ENCODE results near the gene TGM3.

DNA sequence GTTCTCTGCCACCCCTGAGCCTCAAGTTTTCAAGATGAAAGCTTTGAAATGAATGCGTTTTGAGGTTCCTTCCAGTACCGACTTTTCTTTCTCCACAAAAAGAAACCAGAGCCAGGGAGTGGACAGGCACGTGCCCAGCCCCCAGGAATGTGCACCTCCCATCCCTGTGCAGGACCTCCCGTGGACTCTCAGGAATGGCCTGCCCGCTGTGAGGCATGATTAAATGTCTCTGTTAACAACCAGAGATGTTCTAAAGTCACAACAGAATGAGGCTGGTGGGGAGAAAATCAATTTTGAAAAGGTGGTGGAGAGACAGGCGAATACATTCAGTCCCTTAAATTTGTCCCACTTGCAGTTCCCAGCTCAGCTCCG lies 1.5 kb downstream of the TGM3 start:
- TF ChIP-seq, protein P1, sequence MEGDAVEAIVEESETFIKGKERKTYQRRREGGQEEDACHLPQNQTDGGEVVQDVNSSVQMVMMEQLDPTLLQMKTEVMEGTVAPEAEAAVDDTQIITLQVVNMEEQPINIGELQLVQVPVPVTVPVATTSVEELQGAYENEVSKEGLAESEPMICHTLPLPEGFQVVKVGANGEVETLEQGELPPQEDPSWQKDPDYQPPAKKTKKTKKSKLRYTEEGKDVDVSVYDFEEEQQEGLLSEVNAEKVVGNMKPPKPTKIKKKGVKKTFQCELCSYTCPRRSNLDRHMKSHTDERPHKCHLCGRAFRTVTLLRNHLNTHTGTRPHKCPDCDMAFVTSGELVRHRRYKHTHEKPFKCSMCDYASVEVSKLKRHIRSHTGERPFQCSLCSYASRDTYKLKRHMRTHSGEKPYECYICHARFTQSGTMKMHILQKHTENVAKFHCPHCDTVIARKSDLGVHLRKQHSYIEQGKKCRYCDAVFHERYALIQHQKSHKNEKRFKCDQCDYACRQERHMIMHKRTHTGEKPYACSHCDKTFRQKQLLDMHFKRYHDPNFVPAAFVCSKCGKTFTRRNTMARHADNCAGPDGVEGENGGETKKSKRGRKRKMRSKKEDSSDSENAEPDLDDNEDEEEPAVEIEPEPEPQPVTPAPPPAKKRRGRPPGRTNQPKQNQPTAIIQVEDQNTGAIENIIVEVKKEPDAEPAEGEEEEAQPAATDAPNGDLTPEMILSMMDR (conservative IDR thresholded peaks at IDR 0.05): no peak
- no peak for TF ChIP-seq ZFX (IDR thresholded peaks at IDR 0.05)

Measured in C4-2B (cell line).